Right lobe of liver (tissue), 6 donors: ENCODE data around the gene CLDN18. TPM values are rescaled to one million over a fixed set of nuclear protein-coding genes. Genes with fewer than 3 reads are reported as not detected.

Source experiments
- ATAC-seq, 4 donors: fragments of 200-7000 bp; cut with Tn5 transposase; one replicate each; pipeline ENCODE4 v1.9.1; 2020; ENCODE audit warnings: mild to moderate bottlenecking in 4 of 4, moderate library complexity in 4 of 4
- DNase-seq, 3 donors: peaks; one replicate each; pipeline ENCODE4 v3.0.0-alpha.2; 2020
- H3K27ac ChIP-seq, 3 donors: fragments of 200-600 bp; one replicate each; pipeline ENCODE4 v1.8.0; 2022
- H3K27me3 ChIP-seq, 2 donors: fragments of 200-600 bp; one replicate each; pipeline ENCODE4 v1.8.0; 2022
- H3K36me3 ChIP-seq, 4 donors: fragments of 200-600 bp; sonication (generic) in 1 of 4; one replicate each; pipeline versions ENCODE4 v1.5.1 to v1.8.0; 2017 to 2022; ENCODE audit warnings: control low read depth in 1 of 4
- H3K4me1 ChIP-seq, 4 donors: fragments of 200-600 bp; sonication (generic) in 1 of 4; one replicate each; pipeline versions ENCODE4 v1.5.1 to v1.8.0; 2017 to 2022; ENCODE audit warnings: control low read depth in 1 of 4
- H3K4me3 ChIP-seq, 3 donors: fragments of 200-600 bp; one replicate each; pipeline ENCODE4 v1.8.0; 2022
- H3K9me3 ChIP-seq, 4 donors: fragments of 200-600 bp; sonication (generic) in 1 of 4; one replicate each; pipeline versions ENCODE4 v1.5.1 to v1.8.0; 2017 to 2022; ENCODE audit warnings: control low read depth in 1 of 4
- POLR2A ChIP-seq: fragments of 450-650 bp; IDR thresholded peaks from one replicate; pipeline ENCODE4 v1.6.1; 2017; ENCODE audit warnings: antibody characterized with exemption, mild to moderate bottlenecking
- WGBS: methylation state at CpG from one replicate; pipeline ENCODE4 v1.1.6; 2018; ENCODE audit warnings: low coverage, low lambda C conversion rate; ENCODE audit not compliant: insufficient coverage; ENCODE audit errors: missing lambda C conversion rate; 5-methylcytosine and 5-hydroxymethylcytosine counted together
- intact Hi-C, 2 donors: fragments of 100-400 bp; cut with DNase I; formaldehyde crosslinking; loops; one replicate each; pipeline versions ENCODE4 v1.11.2 to v1.14.1; 2022
- total RNA-seq, 6 experiments: library from RNA; depleted of rRNA in 2 of 6; stranded (reverse); fragments of >200 nt in 2 of 6; fragmentation: NEBNext Ultra II Directional in 3 of 6; extraction: Animal tissue kit (Norgen Biotek cat#: 25700) in 3 of 6; gene quantifications; one replicate each; pipeline versions ENCODE4 v1.1.0 to v1.2.4, GENCODE V29; 2016 to 2023
- TF ChIP-seq, protein P1 (sequence below), 4 donors: fragments of 200-600 bp in 3 of 4; fragments of 450-650 bp in 1 of 4; IDR thresholded peaks; one replicate each; pipeline versions ENCODE4 v1.5.1 to v1.8.0; 2016 to 2022; ENCODE audit warnings: antibody characterized with exemption in 4 of 4, mild to moderate bottlenecking in 2 of 4
- donor health status: DM: no; HTN: yes; CAD: no.
- donor health status: DM: no; HTN: no; CAD: no.
- donor health status: DM: no; HTN: no; CAD: no.
- donor health status: DM: no; HTN: yes; CAD: no.
- donor health status: DM: no; HTN: yes; CAD: no.

The CLDN18 gene
- total RNA-seq, 6 experiments from 2014 or later, result not detected

DNA sequence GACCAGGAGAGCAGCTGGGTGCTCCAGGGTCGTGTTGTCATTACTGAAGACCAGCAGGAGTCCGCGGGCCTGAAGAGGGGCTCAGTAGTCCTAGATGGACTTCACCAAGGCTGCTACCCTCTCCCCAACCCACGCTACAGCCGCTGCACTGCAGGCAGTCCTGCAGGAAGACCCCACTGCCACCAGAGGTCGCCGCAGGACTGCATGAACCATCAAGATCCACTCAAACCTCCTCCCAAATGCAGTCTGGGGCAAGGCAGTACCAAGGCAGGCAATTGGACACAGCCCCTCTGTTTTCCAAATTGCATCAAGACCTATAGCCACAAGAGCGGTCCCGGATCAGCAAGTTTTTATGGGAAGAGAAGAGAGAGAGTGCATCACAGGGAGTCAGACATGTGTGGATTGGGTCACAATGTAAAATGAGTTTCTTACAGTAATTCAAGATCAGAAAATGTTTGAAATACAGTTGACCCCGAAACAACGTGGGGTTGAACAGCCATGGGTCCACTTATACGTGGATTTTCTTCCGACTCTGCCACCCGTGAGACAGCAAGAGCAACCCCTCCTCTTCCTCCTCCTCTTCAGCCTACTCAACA is 58.7 kb downstream of the CLDN18 start:
- intact Hi-C loops, result loop anchor here (5.0 kb wide), 1 partner anchor 49 kb away; the partner anchor contains the start of gene DZIP1L (in 2 of the 2)
- no peak overlapping the region for H3K27ac ChIP-seq
- no peak overlapping the region for H3K4me3 ChIP-seq
- TF ChIP-seq POLR2A, result no peak
- TF ChIP-seq, protein P1, sequence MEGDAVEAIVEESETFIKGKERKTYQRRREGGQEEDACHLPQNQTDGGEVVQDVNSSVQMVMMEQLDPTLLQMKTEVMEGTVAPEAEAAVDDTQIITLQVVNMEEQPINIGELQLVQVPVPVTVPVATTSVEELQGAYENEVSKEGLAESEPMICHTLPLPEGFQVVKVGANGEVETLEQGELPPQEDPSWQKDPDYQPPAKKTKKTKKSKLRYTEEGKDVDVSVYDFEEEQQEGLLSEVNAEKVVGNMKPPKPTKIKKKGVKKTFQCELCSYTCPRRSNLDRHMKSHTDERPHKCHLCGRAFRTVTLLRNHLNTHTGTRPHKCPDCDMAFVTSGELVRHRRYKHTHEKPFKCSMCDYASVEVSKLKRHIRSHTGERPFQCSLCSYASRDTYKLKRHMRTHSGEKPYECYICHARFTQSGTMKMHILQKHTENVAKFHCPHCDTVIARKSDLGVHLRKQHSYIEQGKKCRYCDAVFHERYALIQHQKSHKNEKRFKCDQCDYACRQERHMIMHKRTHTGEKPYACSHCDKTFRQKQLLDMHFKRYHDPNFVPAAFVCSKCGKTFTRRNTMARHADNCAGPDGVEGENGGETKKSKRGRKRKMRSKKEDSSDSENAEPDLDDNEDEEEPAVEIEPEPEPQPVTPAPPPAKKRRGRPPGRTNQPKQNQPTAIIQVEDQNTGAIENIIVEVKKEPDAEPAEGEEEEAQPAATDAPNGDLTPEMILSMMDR (IDR thresholded peaks at IDR 0.05), result peak; percentile 94 to 96 (median 96)
- H3K9me3 ChIP-seq, result no peaks in the 10 kb centered on the region
- ATAC-seq, result peak; percentile 95 to 99 (median 96)
- WGBS, result 22% methylated on average over 8 of the region's 14 CpGs
- H3K27me3 ChIP-seq, result no peaks in the 10 kb centered on the region
- peak; percentile 77 to 84 (median 81) for DNase-seq
- no peaks in the 10 kb centered on the region for H3K36me3 ChIP-seq
- no peaks in the 10 kb centered on the region for H3K4me1 ChIP-seq

DNA sequence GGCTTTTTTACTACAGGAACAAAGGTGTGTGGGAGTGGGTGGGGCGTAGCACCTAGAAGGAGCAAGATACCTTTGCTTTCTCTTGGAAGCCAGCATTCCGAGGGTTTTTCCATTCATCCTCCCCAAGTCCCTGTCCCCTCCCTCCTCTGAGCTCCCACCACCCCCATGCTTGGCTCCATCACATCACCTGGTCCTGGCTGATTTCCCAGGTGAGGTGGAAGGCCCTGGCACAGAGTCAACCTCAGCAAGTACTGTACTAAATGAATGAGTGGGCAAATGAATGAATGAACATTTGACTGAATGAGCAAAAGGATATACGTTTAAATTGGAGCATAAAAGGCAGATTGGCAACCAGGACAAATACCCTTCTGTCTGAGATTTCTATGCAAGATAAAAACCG is 60.0 kb downstream of the CLDN18 start:
- TF ChIP-seq, protein P1 (IDR thresholded peaks at IDR 0.05), result no peak
- TF ChIP-seq POLR2A, result no peak
- Histone ChIP-seq H3K4me3 (no peak overlapping the region), H3K27me3 (no peaks in the 10 kb centered on the region), H3K27ac (no peak overlapping the region), H3K36me3 (no peaks in the 10 kb centered on the region), H3K9me3 (no peaks in the 10 kb centered on the region), H3K4me1 (no peaks in the 10 kb centered on the region)
- DNase-seq (no peak), ATAC-seq (no peak)
- WGBS, result 64% methylated on average over 3 of the region's 4 CpGs
- intact Hi-C loops, result no loop called here

DNA sequence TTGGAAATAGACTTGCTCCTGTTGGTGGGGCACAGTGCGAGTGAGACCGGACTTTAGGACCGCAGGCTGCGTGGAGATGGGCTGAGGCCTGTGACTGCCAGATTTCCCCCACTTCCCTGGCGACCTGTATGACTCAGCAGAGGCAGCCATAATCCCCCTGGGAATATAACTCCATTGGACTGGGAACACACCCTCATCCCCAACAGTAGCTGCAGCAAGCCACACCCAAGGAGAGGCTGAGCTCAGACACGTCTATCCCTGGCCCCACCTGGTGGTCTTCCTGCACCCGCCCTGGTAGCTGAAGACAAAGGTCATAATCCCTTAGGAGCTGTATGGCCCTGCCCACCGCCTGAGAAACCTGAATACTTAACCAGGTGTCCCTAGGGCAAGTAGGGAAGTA is 62.8 kb downstream of the CLDN18 start:
- WGBS, result 72% methylated on average over 3 of the region's 8 CpGs
- Histone ChIP-seq H3K9me3 (no peaks in the 10 kb centered on the region), H3K27ac (no peak overlapping the region), H3K4me3 (no peak overlapping the region), H3K4me1 (no peaks in the 10 kb centered on the region), H3K27me3 (no peaks in the 10 kb centered on the region), H3K36me3 (no peaks in the 10 kb centered on the region)
- no peak for ATAC-seq
- no peak for TF ChIP-seq POLR2A
- TF ChIP-seq, protein P1 (IDR thresholded peaks at IDR 0.05), result no peak
- DNase-seq, result no peak
- intact Hi-C loops, result no loop called here

DNA sequence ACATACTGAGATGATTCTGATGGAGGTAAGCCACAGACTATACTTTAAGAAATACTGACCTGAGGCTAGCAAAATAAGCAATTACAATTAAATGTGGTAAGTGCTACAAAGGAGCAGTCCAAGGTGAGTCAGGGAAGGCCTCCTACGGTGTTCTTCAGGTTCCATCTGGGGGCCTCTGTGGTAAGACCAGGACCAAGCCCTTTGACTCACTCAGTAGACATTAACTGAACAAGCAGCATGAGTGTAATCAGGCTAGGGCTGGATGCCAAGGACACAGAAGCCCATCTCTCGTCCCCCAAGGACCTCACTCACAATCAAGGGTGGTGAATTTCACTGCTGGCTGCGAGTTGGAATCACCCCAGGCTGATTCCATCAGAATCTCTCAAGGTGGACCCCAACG is 68.1 kb downstream of the CLDN18 start:
- no peak for ATAC-seq
- 67% methylated on average over 4 of the region's 4 CpGs for WGBS
- no peaks in the 10 kb centered on the region for H3K9me3 ChIP-seq

More for the DNA sequence above, 68.1 kb downstream of the CLDN18 start:
- Histone ChIP-seq H3K36me3 (no peaks in the 10 kb centered on the region), H3K4me3 (no peak overlapping the region), H3K27me3 (no peaks in the 10 kb centered on the region), H3K27ac (no peak overlapping the region), H3K4me1 (no peaks in the 10 kb centered on the region)
- intact Hi-C loops, result no loop called here
- TF ChIP-seq, protein P1 (IDR thresholded peaks at IDR 0.05), result no peak
- no peak for TF ChIP-seq POLR2A
- DNase-seq, result no peak
